ENCODE data around the gene NDRG4.

Gene NDRG4

GRCh38 chr16:58551496-58551895 lies 51.6 kb downstream of the NDRG4 start:
- no peak for DNase-seq

- DNase-seq: no peak
These were observed 56.7 kb downstream of the NDRG4 start for GRCh38 chr16:58556678-58557077.
